GM21447 (cell line): ENCODE measurements around the gene PNKP.

Source experiments
- ATAC-seq: cut with Tn5 transposase; IDR thresholded peaks from one replicate; pipeline ENCODE4 v1.9.1; 2021; ENCODE audit not compliant: unreplicated experiment

PNKP gene

DNA sequence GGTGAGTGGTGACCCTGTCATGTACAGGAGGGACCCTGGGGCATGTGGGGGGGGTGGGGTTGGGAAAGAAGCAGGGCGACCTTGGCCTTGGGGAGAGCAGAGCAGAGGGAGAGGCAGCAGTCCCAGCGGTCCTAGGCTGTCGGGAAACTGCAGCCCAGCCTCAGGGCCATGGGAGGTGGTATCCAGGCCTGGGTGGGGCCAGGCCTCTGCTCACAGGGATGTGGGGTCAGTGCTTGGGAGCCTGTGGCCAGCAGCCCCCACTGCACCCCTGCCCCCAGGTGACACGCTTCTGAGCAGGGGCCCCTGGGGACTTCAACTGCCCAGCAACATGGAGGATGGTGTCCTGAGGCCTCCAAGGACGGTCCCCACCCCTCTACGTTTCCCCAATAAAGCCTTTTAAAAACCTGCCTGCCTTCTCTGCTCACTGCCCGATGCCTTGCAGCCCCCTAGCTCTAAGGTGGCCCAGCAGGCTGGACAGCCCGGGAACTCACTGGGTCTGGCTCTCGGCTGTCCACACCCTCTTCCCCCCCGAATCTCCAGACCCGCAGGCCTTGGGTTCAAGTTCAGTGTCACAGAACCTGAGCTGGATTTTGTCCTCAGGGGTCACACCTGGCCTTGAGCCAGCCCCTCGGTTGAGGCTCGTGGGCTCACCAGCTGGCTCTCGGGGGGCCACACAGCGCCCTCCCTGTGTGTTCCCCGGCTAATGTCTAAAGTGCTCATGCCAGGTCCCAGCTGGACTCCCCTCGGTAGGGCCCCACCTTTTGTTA lies 6.9 kb downstream of the PNKP start:
- ATAC-seq: no peak

DNA sequence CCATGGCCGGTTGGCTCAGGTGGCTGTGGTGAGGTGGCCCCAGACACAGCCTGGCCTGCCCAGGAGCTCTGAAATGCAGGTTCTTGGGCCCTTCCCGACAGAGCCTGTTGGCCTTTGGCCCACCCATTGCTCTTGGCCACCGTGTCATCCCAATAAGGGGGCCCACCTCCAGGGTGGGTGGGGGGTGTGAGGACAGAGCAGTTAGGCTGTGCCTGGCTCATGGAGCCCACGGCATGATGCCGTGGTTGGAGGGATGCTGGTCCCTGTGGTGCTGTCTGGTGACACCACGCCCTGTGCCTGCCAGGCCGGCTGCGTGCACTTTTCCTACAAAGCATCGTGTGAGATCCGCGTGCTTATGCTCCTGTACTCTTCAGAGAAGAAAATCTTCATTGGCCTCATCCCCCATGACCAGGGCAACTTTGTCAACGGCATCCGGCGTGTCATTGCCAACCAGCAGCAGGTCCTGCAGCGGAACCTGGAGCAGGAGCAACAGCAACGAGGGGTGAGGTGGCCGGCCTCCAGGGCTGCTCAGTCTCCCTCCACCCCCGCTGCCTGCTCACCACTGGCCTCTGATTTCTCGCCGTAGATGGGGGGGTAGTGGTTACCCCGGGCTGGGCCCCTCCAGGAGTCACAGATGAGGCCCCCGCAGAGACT lies 7.6 kb downstream of the PNKP start:
- no peak for ATAC-seq

DNA sequence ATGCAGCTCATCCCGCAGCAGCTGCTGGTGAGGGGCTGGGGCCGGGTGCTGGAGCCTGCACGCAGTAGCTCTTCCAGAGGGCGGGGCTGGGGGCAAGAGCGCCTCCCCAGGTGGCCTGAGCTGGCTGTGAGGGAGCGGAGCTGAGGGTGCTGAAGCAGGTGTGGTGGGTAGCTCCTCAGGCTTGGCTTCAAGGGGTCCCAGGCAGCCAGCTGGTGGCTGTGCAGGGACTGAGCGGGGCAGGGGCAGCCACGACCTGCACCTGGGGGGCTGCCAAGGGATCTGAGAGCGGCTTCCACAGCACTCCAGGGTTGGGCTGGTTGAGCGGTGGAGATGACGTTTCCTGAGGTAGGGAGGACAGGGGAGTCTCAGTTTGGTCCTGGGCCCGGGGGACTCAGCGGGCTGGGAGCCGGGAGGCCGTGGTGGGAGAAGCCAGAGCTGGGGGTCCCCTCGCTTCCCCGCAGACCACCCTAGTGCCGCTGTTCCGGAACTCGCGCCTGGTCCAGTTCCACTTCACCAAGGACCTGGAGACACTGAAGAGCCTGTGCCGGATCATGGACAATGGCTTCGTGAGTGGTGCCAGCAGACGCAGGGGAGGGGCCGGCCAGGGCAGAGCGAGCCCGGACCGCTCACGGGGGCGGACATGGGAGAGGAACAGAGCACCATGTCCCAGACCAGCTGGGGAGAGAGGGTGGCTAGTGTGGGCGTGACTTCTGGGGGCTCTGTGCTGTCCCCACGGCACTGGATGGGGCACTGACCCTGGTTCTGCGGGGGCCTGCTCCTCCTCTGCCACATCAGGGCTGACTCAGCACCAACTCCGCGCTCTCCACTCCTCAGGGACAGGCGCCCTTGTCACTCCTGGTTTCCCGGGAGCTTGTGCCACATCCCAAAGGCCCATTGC lies 9.0 kb downstream of the PNKP start:
- ATAC-seq: no peak

DNA sequence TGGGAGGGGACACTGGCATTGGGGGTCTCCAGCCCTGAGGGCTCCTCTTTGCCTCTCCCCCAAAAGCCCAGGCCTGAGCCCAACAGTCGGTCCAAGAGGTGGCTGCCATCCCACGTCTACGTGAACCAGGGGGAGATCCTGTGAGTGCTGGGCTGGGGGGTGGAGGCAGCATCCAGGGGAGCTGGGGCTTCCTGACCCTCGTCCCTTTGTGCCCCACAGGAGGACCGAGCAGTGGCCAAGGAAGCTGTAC lies 9.6 kb downstream of the PNKP start:
- ATAC-seq: no peak

DNA sequence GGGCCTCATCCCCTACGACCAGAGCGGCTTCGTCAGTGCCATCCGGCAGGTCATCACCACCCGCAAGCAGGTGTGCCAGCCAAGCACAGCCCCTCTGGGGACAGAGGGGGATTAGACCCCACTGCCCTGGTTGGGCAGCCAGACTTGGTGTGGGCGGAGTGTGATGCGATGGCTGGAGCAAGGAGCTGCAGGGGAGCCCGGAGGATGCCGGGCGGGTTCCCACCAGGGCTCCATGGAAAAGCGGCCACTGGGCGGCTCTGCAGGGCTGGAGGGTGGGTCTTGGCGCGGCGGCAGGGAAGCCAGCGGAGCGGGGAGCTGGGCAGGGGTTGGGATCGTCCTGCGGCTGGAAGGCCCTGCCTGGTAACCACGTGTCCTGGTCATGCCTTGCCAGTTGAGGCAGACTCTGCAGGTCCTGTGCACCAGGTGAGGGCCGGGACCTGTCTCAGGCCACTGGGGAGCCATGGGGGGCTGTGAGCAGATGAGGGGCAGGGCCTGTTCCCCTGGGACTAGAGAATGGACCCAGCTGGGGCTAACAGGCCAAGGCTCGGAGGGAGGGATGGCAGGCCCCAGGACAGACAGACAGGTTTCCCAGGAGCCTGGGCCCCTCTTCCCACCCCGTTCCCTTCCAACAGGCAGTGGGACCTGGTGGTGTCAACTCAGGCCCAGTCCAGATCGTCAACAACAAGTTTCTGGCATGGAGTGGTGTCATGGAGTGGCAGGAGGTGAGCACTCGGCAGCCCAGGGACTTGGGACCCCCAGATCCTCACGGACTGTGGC lies 10.1 kb downstream of the PNKP start:
- no peak for ATAC-seq

DNA sequence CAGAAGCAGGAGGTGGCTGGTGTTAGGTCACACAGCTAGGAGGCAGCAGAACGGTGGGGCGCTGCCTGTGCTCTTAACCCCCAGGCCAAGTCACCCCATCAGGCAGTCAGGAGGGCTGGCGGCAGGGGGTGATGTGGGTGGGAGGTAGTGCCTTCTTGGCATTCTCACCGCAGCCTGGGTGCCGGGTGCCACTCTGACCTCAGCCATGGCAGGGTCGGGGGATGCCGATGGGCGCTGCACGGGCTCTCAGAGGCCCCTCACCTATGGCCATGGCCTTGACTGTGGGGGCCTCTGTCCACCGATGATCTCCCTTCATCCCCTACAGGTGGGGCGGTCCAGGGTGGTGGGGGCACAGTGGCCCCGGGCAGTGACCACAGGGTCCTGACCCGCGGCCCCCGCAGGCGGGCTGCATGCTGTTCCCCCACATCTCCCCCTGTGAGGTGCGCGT lies 10.8 kb downstream of the PNKP start:
- no peak for ATAC-seq

DNA sequence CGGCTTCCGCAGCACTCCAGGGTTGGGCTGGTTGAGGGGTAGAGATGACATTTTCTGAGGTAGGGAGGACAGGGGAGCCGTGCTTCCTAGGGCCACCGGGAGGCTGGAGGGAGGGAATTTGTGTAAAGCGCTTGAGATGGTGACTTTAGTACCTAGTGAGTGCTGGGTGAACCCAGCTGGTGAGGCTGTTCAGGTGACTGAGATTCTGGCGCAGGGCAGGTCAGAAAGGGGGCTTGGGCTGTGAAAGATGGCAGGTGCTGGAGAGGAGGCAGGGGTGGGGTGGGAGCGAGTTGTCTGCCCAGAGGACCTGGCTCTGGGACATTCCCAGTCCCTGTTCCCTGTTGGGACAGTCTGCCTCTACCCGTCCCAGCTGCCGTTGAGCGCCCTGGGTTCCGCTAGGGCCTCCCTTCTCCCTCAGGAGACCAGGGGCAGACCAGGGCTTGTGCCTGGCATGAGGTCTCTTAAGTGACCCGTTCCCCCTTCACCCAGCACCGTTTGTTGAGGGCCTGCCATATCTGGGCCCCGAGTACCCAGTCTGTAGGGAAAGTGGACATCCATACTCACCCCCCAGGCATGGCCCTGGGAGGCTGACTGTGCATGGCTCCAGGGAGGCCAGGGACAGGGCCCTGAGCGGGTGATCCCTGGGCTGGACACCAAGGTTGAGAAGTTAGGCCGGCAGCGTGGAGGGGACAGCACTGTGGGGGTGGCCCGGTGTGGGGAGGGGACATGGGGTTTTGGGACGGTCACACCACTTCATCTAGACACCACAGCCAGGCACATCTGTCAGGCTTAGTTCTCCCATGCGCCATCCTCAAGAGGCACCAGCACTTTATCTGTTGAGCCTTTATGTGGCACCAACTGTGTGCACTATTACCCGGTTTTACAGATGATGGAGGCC lies 11.5 kb downstream of the PNKP start:
- ATAC-seq: no peak

DNA sequence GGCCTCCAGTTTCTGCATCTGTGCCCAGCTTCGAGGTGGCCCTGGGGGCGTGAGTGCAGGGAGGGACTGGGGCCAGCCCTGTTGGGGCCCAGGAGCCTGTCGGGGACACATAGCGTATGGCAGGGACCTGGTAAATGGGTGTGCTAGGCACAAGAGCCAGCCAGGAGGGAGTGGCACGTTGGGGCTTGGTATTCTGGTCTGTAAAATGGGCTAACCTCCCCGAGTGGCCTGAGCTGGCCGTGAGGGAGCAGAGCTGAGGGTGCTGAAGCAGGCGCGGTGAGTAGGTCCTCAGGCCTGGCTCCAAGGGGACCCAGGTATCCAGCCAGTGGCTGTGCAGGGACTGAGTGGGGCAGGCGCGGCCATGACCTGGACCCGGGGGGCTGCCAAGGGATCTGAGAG lies 12.1 kb downstream of the PNKP start:
- no peak for ATAC-seq

DNA sequence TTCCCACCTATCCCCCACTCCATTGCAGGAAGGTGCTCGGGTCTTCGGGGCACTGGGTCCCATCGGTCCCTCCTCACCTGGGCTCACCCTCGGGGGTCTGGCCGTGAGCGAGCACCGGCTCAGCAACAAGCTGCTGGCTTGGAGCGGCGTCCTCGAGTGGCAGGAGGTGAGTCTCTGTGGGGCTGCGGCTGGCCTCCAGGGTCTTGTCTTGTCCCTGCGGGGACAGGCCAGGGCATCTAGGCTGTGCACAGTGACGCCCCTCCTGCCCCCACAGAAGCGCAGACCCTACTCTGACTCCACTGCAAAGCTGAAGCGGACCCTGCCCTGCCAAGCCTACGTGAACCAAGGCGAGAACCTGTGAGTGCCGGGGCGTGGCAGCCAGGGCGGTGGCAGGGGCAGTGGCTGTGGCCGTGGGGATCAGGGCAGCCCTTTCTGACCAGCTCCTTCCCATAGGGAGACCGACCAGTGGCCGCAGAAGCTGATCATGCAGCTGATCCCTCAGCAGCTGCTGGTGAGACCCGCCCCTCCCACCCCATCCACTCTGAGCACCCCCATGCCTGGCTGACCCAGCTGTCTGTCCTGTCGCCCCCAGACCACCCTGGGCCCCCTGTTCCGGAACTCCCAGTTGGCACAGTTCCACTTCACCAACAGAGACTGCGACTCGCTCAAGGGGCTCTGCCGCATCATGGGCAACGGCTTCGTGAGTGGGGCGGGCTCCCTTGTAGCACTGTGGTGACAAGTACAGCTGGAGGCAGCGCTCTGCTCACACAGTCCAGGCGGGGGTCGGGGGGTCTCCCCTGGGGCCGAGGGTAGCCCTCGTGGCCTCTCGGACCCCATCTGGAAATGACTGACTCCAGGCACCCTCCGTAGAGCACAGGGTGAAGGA lies 12.8 kb downstream of the PNKP start:
- ATAC-seq: no peak

DNA sequence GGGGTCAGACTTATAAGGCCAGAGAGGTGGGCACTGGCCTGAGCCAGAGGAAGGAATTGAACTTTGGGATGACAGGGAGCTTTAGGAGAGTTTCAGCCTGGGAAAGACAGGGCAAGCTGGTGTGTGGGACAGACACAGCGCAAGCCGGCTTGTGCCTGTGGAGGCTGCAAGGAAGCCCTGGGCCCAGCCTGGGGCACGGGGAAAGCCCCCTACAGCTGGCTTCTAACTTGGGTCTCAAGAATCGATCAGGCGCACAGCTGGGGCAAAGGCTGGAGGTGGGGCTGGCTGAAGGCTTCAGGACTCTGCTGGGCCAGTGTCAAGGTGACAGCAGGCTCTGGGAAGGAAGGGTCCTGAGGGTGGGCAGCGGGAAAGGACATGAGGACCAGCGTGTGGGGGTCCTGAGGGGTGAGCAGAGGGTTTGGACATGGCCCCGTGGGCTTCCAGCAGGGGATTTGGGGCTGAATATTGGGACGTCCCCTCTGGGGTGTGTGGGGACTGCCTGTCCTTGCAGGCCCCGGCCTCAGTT lies 13.5 kb downstream of the PNKP start:
- ATAC-seq: no peak

DNA sequence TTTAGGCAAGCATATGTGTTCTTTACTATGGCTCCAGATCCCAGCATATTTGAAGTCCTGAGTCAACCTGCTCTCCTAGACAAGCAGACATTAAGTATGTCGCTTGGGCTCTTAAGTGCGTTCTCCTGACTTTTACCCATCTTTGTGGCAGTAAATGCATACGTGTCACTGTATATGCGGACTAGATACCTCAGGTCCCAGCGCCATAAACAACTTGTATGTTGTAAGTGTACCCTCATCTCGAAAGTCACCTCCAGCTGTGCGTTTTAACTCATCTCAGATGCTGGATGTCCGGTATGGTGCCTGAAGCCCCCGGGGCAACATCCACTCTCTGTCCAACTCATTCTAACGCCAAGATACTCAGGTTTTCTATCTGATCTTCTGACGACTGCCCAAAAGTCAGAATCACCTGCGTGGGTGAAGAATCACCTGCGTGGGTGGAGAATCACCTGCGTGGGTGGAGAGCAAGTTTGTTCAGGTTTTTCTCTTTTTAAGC lies 14.7 kb downstream of the PNKP start:
- no peak for ATAC-seq

DNA sequence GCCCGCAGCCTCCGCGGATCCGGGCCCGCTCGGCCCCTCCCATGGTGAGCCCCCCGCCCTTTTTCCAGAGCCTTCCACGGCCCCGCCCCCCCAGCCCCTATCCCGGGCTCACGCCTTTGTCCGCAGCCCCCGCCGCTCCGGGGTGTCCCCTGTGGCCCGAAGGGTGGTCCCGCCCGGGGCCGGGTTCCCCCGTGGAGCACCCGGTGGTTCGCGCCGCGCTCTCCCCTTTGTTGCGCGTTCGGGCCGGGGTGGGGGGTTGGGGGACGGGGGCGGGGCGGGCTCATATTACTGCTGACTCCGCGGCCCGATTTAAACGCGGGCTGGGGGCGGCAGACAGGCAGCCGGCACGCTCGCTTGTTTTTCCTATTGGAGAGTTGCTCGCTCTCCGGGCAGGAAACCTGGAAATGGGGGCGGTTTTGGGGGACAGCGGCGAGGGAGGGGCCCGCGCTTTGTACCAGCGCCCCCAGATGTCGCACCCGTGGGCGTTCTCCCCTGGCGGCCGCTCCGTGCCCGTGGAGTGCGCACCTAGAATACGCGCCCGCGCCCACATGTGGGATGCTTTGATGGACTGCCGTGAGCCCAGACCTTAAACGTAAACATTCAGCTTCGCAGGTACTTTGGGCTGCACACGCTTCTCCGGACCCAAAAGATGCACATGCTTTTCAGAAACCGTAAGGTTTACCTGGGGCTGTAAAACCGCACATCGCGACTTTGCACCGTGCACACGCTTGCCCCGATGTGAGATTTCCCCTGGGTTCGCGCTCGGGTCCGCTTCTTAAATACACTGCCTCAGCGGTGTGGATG lies 15.7 kb downstream of the PNKP start:
- ATAC-seq: no peak

DNA sequence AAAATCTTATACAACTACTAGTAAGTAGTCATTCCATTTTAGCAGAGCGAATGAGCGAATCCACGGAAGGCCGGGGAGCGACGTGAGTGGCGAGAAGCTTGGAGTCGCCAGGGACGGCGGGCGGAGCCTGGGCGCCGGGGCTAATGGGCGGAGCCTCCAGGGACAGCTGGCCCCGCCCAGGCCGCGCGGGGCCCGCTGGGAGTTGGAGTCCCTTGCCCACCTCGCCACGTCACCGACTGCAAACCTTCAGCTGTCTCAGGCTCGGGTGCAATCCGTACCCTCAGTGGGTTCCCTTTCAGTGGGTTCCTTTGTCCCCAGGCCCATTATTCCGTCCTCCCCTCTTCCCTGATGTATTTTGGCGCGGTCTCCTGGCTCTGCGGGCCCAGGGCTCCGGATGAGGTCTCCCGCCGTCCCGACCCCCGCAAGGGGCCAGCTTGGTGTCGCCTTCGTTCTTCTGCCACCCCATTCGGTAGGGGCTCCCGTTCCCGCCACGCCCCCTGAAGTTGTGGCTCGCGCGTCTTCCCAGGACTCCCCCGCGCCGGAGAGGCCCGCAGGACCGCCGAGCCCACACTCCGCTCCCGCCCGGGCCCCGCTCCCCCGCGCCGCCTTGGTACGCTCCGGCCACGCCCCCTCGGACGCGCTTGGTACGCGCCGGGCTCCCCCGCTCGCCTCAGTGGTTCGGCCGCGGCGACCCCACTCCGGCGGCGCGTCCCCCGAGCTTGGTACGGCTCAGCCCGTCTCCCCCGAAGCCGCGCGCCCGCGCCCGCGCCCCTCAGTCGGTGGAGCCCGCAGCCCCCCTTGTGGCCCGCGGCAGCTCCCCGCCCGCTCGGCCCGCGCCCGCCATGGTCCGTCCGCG lies 16.7 kb downstream of the PNKP start, which contains the start of gene PTOV1:
TSS of gene PTOV1 (plus strand) at position 673 of the 856 bp plus-strand sequence.
- ATAC-seq: peak; percentile 74

DNA sequence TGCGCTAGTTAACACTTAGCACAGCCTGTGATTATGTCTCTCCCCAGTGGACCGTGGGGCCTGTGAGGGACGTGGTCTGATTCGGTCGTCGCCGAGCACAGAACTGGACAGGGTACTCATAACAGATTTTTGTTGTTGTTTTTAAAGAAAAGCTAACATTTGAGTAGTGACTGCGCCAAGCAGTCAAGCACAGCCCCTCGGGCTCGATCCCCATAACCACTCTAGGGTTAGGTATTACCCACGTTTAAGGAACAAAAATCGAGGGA lies 17.2 kb downstream of the PNKP start:
- no peak for ATAC-seq

DNA sequence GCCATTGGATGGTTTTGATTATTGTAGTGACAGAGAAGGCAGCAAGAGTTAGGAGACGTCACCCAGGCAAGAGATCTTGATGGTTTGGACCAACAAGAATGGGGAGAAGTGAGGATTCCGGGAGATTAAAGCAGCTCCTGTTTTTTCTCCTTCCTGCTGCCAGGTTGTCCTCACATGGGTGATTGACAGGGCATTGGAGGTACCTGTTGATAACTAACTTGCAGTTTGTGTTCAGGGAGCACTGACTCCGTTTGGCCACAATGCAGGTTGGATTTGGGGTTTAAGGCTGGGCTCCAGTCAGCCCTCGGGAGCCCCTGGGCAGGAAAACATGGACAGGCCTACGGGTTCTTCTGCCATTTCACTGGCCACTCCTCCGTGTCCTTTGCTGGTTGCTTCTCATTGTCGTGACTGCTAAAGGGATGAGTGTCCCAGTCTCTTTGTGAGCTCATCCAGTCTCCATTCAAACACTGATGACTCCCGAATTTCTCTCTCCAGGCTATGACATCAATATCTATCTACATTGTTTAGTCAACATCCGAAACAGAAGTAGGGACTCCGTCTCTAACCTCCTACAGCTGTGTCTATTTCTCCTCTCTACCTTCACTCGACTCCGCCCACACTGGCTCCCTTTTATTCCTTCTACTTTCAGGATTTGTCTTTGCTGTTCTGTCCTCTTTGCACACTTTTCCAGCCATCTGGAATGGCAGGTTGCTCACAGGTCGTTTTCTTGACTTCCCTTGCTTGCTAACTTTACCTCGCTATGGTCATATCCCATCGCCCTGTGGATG lies 17.7 kb downstream of the PNKP start:
- no peak for ATAC-seq

DNA sequence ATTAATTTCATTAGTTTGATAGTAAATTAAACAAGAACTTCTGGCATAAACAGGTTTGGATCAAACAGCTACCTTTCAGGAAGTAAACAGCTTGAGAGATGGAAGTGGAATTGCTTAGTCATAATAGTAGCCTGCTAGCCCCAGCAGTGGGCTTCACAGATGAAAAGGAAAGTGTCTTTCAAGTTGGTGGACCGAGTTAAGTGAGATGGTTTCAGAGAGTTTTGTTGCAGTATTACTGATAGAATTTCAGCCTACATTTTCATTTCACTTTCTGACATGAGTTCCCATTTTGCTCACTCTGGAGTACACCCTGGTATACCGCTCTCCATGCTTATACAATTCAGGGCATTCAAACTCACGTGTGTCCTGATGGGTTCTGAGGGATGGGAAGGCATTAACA lies 18.4 kb downstream of the PNKP start:
- ATAC-seq: no peak
